K562 (cell line): ENCODE data around the gene FSTL3. TPM values are rescaled to one million over a fixed set of nuclear protein-coding genes. Genes with fewer than 3 reads are reported as not detected.
A peak's percentile ranks its signal among the peaks of the same experiment; 100 is the strongest.

ENCODE experiments used
- ATF1 ChIP-seq, 2 experiments: fragments of 450-650 bp in 1 of 2; IDR thresholded peaks; 2 replicates each; pipeline ENCODE4 v1.6.1; 2016; ENCODE audit warnings: missing compliant biosample characterization in 1 of 2, missing genetic modification characterization in 1 of 2
- BACH1 ChIP-seq: fragments of 200-800 bp; sonication (Bioruptor generic); IDR thresholded peaks from 2 replicates; pipeline ENCODE4 v1.6.1; 2016; ENCODE audit warnings: missing genetic modification characterization, missing compliant biosample characterization
- EGR1 ChIP-seq: fragments of 450-650 bp; conservative IDR thresholded peaks from 2 replicates; pipeline ENCODE4 v1.6.1; 2017; ENCODE audit warnings: mild to moderate bottlenecking
- ESRRA ChIP-seq: fragments of 450-650 bp; IDR thresholded peaks from 2 replicates; pipeline ENCODE4 v1.6.1; 2014; ENCODE audit warnings: low read depth, mild to moderate bottlenecking, moderate library complexity, borderline replicate concordance
- ETV5 ChIP-seq: sonication (generic); formaldehyde crosslinking; IDR thresholded peaks from 2 replicates; pipeline ENCODE4 v1.4.0; 2020; ENCODE audit warnings: low read depth, mild to moderate bottlenecking, missing genetic modification reagents
- ETV6 ChIP-seq, 3 experiments: fragments of 150-350 bp in 1 of 3; sonication (generic) in 1 of 3; formaldehyde crosslinking in 1 of 3; IDR thresholded peaks; 2 replicates each; pipeline versions ENCODE4 v1.6.1 to v1.8.0; 2014 to 2022; ENCODE audit warnings: borderline replicate concordance in 2 of 3, low read depth in 2 of 3, antibody characterized with exemption in 1 of 3, low read length in 1 of 3, mild to moderate bottlenecking in 1 of 3, missing genetic modification reagents in 1 of 3
- FOSL1 ChIP-seq: fragments of 200-800 bp; sonication (Bioruptor generic); conservative IDR thresholded peaks from 2 replicates; pipeline ENCODE4 v1.6.1; 2016; ENCODE audit warnings: missing genetic modification characterization, missing compliant biosample characterization
- HNRNPH1 ChIP-seq: fragments of 200-400 bp; formaldehyde crosslinking; optimal IDR thresholded peaks from 2 replicates; pipeline ENCODE3; 2017; ENCODE audit warnings: low read depth, mild to moderate bottlenecking, low read length, moderate library complexity
- ID3 ChIP-seq, 2 experiments: fragments of 250-450 bp in 1 of 2; fragments of 450-650 bp in 1 of 2; sonication (Bioruptor Pico) in 1 of 2; IDR thresholded peaks; 2 replicates each; pipeline versions ENCODE4 v1.6.1 to v1.8.0; 2016 to 2021; ENCODE audit warnings: mild to moderate bottlenecking in 2 of 2, moderate library complexity in 2 of 2, missing compliant biosample characterization in 1 of 2, missing genetic modification characterization in 1 of 2
- KDM4B ChIP-seq, 2 experiments: fragments of 450-650 bp in 1 of 2; sonication (generic) in 1 of 2; IDR thresholded peaks; 2 replicates each; pipeline ENCODE4 v1.6.1; 2016 to 2017; ENCODE audit warnings: borderline replicate concordance in 2 of 2, antibody characterized with exemption in 1 of 2, low read depth in 1 of 2, mild to moderate bottlenecking in 1 of 2
- LARP7 ChIP-seq: fragments of 450-650 bp; IDR thresholded peaks from 2 replicates; pipeline ENCODE4 v1.6.1; 2016
- MAFG ChIP-seq: fragments of 450-650 bp; conservative IDR thresholded peaks from 2 replicates; pipeline ENCODE4 v1.6.1; 2016; ENCODE audit warnings: missing genetic modification characterization, missing compliant biosample characterization
- MAZ ChIP-seq, 2 experiments: fragments of 450-650 bp in 1 of 2; sonication (generic) in 1 of 2; formaldehyde crosslinking; IDR thresholded peaks in 1 of 2; conservative IDR thresholded peaks in 1 of 2; 2 replicates each; pipeline versions ENCODE4 v1.4.0 to v1.5.0; 2020; ENCODE audit warnings: mild to moderate bottlenecking in 1 of 2, missing genetic modification reagents in 1 of 2
- POLR2B ChIP-seq: fragments of 450-650 bp; IDR thresholded peaks from 2 replicates; pipeline ENCODE4 v1.6.1; 2018; ENCODE audit warnings: low read depth; ENCODE audit not compliant: partially characterized antibody
- RBFOX2 ChIP-seq: fragments of 200-400 bp; formaldehyde crosslinking; IDR thresholded peaks from 2 replicates; pipeline ENCODE4 v1.6.1; 2017; ENCODE audit warnings: low read depth, mild to moderate bottlenecking, low read length, moderate library complexity
- SMARCB1 ChIP-seq: IDR thresholded peaks from 2 replicates; pipeline ENCODE4 v1.6.1; 2011; ENCODE audit warnings: improper control_type of control experiment, low read depth; ENCODE audit not compliant: insufficient read length
- TRIM25 ChIP-seq: fragments of 450-650 bp; IDR thresholded peaks from 2 replicates; pipeline ENCODE4 v1.7.0; 2016; ENCODE audit warnings: borderline replicate concordance
- USF2 ChIP-seq: sonication (generic); formaldehyde crosslinking; IDR thresholded peaks from 2 replicates; pipeline ENCODE4 v1.5.0; 2020; ENCODE audit warnings: missing genetic modification reagents
- YY1 ChIP-seq, 3 experiments: IDR thresholded peaks; 2 replicates each; pipeline ENCODE4 v1.6.1; 2011; ENCODE audit warnings: low read length in 2 of 3, mild to moderate bottlenecking in 2 of 3, moderate library complexity in 2 of 3, borderline replicate concordance in 1 of 3, control low read depth in 1 of 3, low read depth in 1 of 3; ENCODE audit not compliant: insufficient read depth in 3 of 3, insufficient replicate concordance in 2 of 3, control insufficient read depth in 1 of 3, insufficient read length in 1 of 3; ENCODE audit errors: extremely low read depth in 1 of 3
- ZBTB7A ChIP-seq: IDR thresholded peaks from 2 replicates; pipeline ENCODE4 v1.6.1; 2011; ENCODE audit warnings: low read depth, mild to moderate bottlenecking, low read length, moderate library complexity, borderline replicate concordance; ENCODE audit not compliant: control insufficient read depth
- ZFX ChIP-seq: sonication (generic); formaldehyde crosslinking; IDR thresholded peaks from 2 replicates; pipeline ENCODE4 v1.8.0; 2022; ENCODE audit warnings: mild to moderate bottlenecking, missing genetic modification reagents, moderate library complexity
- ZNF57 ChIP-seq: fragments of 450-650 bp; formaldehyde crosslinking; IDR thresholded peaks from 2 replicates; pipeline ENCODE4 v1.4.0; 2020; ENCODE audit warnings: mild to moderate bottlenecking, moderate library complexity
- polyA plus RNA-seq, 8 experiments: library from polyadenylated mRNA; depleted of rRNA in 4 of 8; stranded (reverse) in 5 of 8; unstranded in 3 of 8; fragments of >200 nt; fragmentation: Nextera tagmentation in 2 of 8; fragmentation: Illumina TruSeq in 1 of 8; extraction: Ambion mirVana in 2 of 8; extraction: Trizol in 1 of 8; gene quantifications; 2 replicates each; pipeline versions ENCODE4 v1.2.1 to v1.2.3, GENCODE V29; 2011 to 2014; ENCODE audit warnings: inconsistent platforms in 1 of 8, missing spikeins in 1 of 8
- total RNA-seq, 7 experiments: library from RNA; depleted of rRNA in 6 of 7; stranded (reverse); fragments of >200 nt in 6 of 7; fragmentation: Illumina TruSeq in 2 of 7; extraction: Trizol in 2 of 7; gene quantifications; 2 replicates each; pipeline versions ENCODE4 v1.2.1 to v1.2.3, GENCODE V29; 2011 to 2021; ENCODE audit warnings: low replicate concordance in 1 of 7

FSTL3 gene
- total and polyA plus RNA-seq, 9 of the 15 experiments (the other 6 are each of a cell fraction or from before 2014, with no cell fraction given) = 0.35 to 6.8 (median 4.2) TPM; not detected in 1

DNA sequence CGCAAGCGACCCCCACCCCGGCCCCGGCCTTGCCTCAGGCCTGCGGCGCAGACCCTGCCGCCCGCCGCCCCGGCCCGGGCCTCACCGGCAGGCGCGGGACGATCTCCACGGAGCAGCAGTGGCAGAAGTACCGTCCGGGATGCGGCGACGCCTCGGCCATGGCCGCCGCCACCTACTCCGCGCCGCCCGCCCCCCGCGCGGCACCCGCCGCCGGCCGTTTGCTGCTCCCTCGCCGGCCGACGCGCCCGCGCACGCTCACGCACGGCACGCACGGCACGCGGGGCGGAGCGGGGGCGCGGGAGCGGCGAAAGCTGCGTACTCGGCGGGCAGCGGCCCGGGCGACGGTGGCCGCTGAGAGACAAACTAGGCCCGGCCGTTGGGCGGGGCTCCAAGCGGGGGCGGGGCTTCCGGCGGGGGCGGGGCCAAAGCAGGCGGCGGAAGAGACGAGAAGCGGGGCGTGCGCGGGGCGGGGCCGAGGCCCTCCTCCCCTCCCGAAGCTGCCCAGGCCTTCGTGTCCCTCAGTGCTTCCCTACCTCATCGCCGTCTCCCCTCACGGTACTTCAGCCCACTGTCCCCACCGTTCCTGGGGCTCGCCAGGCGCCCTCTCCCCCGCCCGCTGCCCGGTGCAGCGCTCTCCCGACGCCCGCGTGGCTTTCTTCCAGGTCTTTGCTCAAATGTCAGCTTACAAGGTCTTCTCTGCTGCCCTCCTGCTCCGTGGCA is 13.1 kb upstream of the FSTL3 start, which contains the start of gene RNF126 (continued):
- TF ChIP-seq HNRNPH1 (no peak), FOSL1 (tag) (no peak), TRIM25 (no peak), ZNF57 (no peak), YY1 (IDR thresholded peaks at IDR 0.05; ENCODE audit: borderline replicate concordance in 1 of 3, control insufficient read depth in 1 of 3, extremely low read depth in 1 of 3, insufficient read depth in 3 of 3, insufficient read length in 1 of 3, insufficient replicate concordance in 2 of 3, low read depth in 1 of 3, low read length in 2 of 3) (peak; percentile 49 to 78 (median 77)), RBFOX2 (peak; percentile 58; the same call in 1 of the 2 replicates), ESRRA (no peak), MAZ (CRISPR knock-in tag; conservative IDR thresholded peaks at IDR 0.05 in 1 of 2, IDR thresholded peaks at IDR 0.05 in 1 of 2) (peak in 1 of 2 experiments; percentile 68; a peak in 3 of 4 replicates), ID3 (CRISPR knock-in tag; IDR thresholded peaks at IDR 0.05) (no peak), ID3 (tag; IDR thresholded peaks at IDR 0.05) (peak; percentile 64; the same call in 1 of the 2 replicates), POLR2B (peak; percentile 22), KDM4B (IDR thresholded peaks at IDR 0.05; ENCODE audit: borderline replicate concordance in 2 of 2, low read depth in 1 of 2) (no peak), ATF1 (CRISPR knock-in tag; IDR thresholded peaks at IDR 0.05) (0 out of 2 replicates have a peak, but pooled peaks have one; percentile 11), ATF1 (tag; IDR thresholded peaks at IDR 0.05) (no peak; the same call in 1 of the 2 replicates), ETV5 (CRISPR knock-in tag) (peak; percentile 17; the same call in 1 of the 2 replicates), EGR1 (peak; percentile 21; the same call in 1 of the 2 replicates), MAFG (no peak), ETV6 (IDR thresholded peaks at IDR 0.05; ENCODE audit: borderline replicate concordance in 1 of 2, low read depth in 2 of 2, low read length in 1 of 2) (no peak), ETV6 (CRISPR knock-in tag; IDR thresholded peaks at IDR 0.05; ENCODE audit: borderline replicate concordance) (peak; percentile 64; the same call in 1 of the 2 replicates), ZFX (CRISPR knock-in tag) (0 out of 2 replicates have a peak, but pooled peaks have one; percentile 12), BACH1 (tag) (no peak), ZBTB7A (peak; percentile 55; the same call in 1 of the 2 replicates), LARP7 (no peak), SMARCB1 (no peak), USF2 (CRISPR knock-in tag) (no peak)
